Activated T-helper 17 cell treated with anti-CD3 and anti-CD28 coated beads, Interleukin-2, amount 50 U/mL, for 72 hours (primary cell): Measurements from ENCODE around the gene ADAMTSL2. TPM values are rescaled to one million over a fixed set of nuclear protein-coding genes. Genes with fewer than 3 reads are reported as not detected.

Experiments
- ATAC-seq: fragments of 150-1000 bp; cut with Tn5 transposase; replicated peaks from 2 replicates; pipeline ENCODE4 v1.10.0; 2021; ENCODE audit warnings: mild to moderate bottlenecking, moderate library complexity
- H3K27ac Mint-ChIP-seq: one replicate; pipeline ENCODE4 v1.8.0; 2022; ENCODE audit warnings: mixed read lengths
- H3K27me3 Mint-ChIP-seq: one replicate; pipeline ENCODE4 v1.8.0; 2022; ENCODE audit warnings: mixed read lengths
- H3K36me3 Mint-ChIP-seq: one replicate; pipeline ENCODE4 v1.8.0; 2022; ENCODE audit warnings: low read depth, mild to moderate bottlenecking, mixed read lengths
- H3K4me1 Mint-ChIP-seq: one replicate; pipeline ENCODE4 v1.8.0; 2022; ENCODE audit warnings: mixed read lengths
- H3K4me3 Mint-ChIP-seq: one replicate; pipeline ENCODE4 v1.8.0; 2022; ENCODE audit warnings: mild to moderate bottlenecking, mixed read lengths
- H3K9me3 Mint-ChIP-seq: one replicate; pipeline ENCODE4 v1.8.0; 2022; ENCODE audit warnings: mixed read lengths
- total RNA-seq, 2 donors: library from RNA; stranded (reverse); gene quantifications; one replicate each; pipeline ENCODE4 v1.2.3, GENCODE V29; 2022

Gene ADAMTSL2
- not detected for total RNA-seq

GRCh38 chr9:133534346-133535291 is at the start of gene ADAMTSL2:
ADAMTSL2 (plus strand) TSS chr9:133534704; CDS start chr9:133536713, 2,009 bp downstream.
- Mint-ChIP-seq H3K4me1 (no peaks in the 10 kb centered on the region), H3K36me3 (no peaks in the 10 kb centered on the region), H3K27me3 (peaks cover 20% of the 10 kb centered on the region), H3K27ac (no peak within 1 kb of the TSS), H3K9me3 (no peaks in the 10 kb centered on the region), H3K4me3 (no peak within 1 kb of the TSS)
- no peak for ATAC-seq

- Mint-ChIP-seq H3K27me3 (no peaks in the 10 kb centered on the region), H3K36me3 (no peaks in the 10 kb centered on the region), H3K4me1 (no peaks in the 10 kb centered on the region), H3K9me3 (no peaks in the 10 kb centered on the region), H3K27ac (no peak overlapping the region), H3K4me3 (no peak overlapping the region)
- ATAC-seq: peak; percentile 7
Measured at GRCh38 chr9:133485531-133486260, 48.8 kb upstream of the ADAMTSL2 start.

GRCh38 chr9:133487331-133487725 is 47.2 kb upstream of the ADAMTSL2 start:
- no peaks in the 10 kb centered on the region for H3K27me3 Mint-ChIP-seq
- ATAC-seq: no peak
- H3K36me3 Mint-ChIP-seq: no peaks in the 10 kb centered on the region
- no peak overlapping the region for H3K4me3 Mint-ChIP-seq
- no peak overlapping the region for H3K27ac Mint-ChIP-seq
- H3K4me1 Mint-ChIP-seq: no peaks in the 10 kb centered on the region
- H3K9me3 Mint-ChIP-seq: no peaks in the 10 kb centered on the region

GRCh38 chr9:133488686-133489252 is 45.7 kb upstream of the ADAMTSL2 start:
- Mint-ChIP-seq H3K27ac (no peak overlapping the region), H3K36me3 (no peaks in the 10 kb centered on the region), H3K4me3 (no peak overlapping the region), H3K27me3 (no peaks in the 10 kb centered on the region), H3K4me1 (no peaks in the 10 kb centered on the region), H3K9me3 (no peaks in the 10 kb centered on the region)
- no peak for ATAC-seq

- H3K9me3 Mint-ChIP-seq: no peaks in the 10 kb centered on the region
- no peaks in the 10 kb centered on the region for H3K4me1 Mint-ChIP-seq
- H3K27me3 Mint-ChIP-seq: no peaks in the 10 kb centered on the region
- ATAC-seq: no peak
- H3K27ac Mint-ChIP-seq: no peak overlapping the region
- no peaks in the 10 kb centered on the region for H3K36me3 Mint-ChIP-seq
- no peak overlapping the region for H3K4me3 Mint-ChIP-seq
Measured at GRCh38 chr9:133489253-133490190, 45.0 kb upstream of the ADAMTSL2 start.

- H3K27me3 Mint-ChIP-seq: no peaks in the 10 kb centered on the region
- ATAC-seq: no peak
- no peaks in the 10 kb centered on the region for H3K9me3 Mint-ChIP-seq
- no peak overlapping the region for H3K4me3 Mint-ChIP-seq
- no peaks in the 10 kb centered on the region for H3K4me1 Mint-ChIP-seq
- H3K27ac Mint-ChIP-seq: no peak overlapping the region
- H3K36me3 Mint-ChIP-seq: no peaks in the 10 kb centered on the region
Measured at GRCh38 chr9:133490201-133490681, 44.3 kb upstream of the ADAMTSL2 start.

GRCh38 chr9:133490865-133491655 is 43.4 kb upstream of the ADAMTSL2 start:
- Mint-ChIP-seq H3K27ac (no peak overlapping the region), H3K4me3 (no peak overlapping the region), H3K4me1 (no peaks in the 10 kb centered on the region), H3K36me3 (no peaks in the 10 kb centered on the region), H3K9me3 (no peaks in the 10 kb centered on the region), H3K27me3 (no peaks in the 10 kb centered on the region)
- ATAC-seq: no peak

- no peak for ATAC-seq
Measured at GRCh38 chr9:133491656-133491925, 42.9 kb upstream of the ADAMTSL2 start.

GRCh38 chr9:133492061-133493021 is 42.2 kb upstream of the ADAMTSL2 start:
- Mint-ChIP-seq H3K4me3 (no peak overlapping the region), H3K36me3 (no peaks in the 10 kb centered on the region), H3K4me1 (no peaks in the 10 kb centered on the region), H3K27me3 (no peaks in the 10 kb centered on the region), H3K9me3 (no peaks in the 10 kb centered on the region), H3K27ac (no peak overlapping the region)
- ATAC-seq: no peak

More at GRCh38 chr9:133491656-133491925, 42.9 kb upstream of the ADAMTSL2 start:
- H3K9me3 Mint-ChIP-seq: no peaks in the 10 kb centered on the region
- no peak overlapping the region for H3K27ac Mint-ChIP-seq
- H3K4me3 Mint-ChIP-seq: no peak overlapping the region
- no peaks in the 10 kb centered on the region for H3K4me1 Mint-ChIP-seq
- no peaks in the 10 kb centered on the region for H3K27me3 Mint-ChIP-seq
- no peaks in the 10 kb centered on the region for H3K36me3 Mint-ChIP-seq

GRCh38 chr9:133493428-133493827 is 41.1 kb upstream of the ADAMTSL2 start:
- Mint-ChIP-seq H3K36me3 (no peaks in the 10 kb centered on the region), H3K27ac (no peak overlapping the region)
- no peak for ATAC-seq

GRCh38 chr9:133493845-133494540 is 40.5 kb upstream of the ADAMTSL2 start:
- ATAC-seq: no peak
- Mint-ChIP-seq H3K4me3 (no peak overlapping the region), H3K27me3 (peaks cover 8% of the 10 kb centered on the region), H3K36me3 (no peaks in the 10 kb centered on the region), H3K4me1 (no peaks in the 10 kb centered on the region), H3K9me3 (no peaks in the 10 kb centered on the region), H3K27ac (no peak overlapping the region)

More at GRCh38 chr9:133493428-133493827, 41.1 kb upstream of the ADAMTSL2 start:
- Mint-ChIP-seq H3K27me3 (peaks cover 5% of the 10 kb centered on the region), H3K4me3 (no peak overlapping the region), H3K4me1 (no peaks in the 10 kb centered on the region), H3K9me3 (no peaks in the 10 kb centered on the region)
